ENCODE results near the gene TOR1B. TPM values are rescaled to one million over a fixed set of nuclear protein-coding genes. Genes with fewer than 3 reads are reported as not detected.

The TOR1B gene, protein sequence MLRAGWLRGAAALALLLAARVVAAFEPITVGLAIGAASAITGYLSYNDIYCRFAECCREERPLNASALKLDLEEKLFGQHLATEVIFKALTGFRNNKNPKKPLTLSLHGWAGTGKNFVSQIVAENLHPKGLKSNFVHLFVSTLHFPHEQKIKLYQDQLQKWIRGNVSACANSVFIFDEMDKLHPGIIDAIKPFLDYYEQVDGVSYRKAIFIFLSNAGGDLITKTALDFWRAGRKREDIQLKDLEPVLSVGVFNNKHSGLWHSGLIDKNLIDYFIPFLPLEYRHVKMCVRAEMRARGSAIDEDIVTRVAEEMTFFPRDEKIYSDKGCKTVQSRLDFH
- total RNA-seq (10 to 100 TPM; 29.4 to 30.8 TPM), polyA plus RNA-seq (ENCODE audit: insufficient read depth, low read depth, low replicate concordance) (54.7 TPM)
- long read RNA-seq, donor 1, partial matches to known transcripts: 34 of 88 reads
- long read RNA-seq, donor 1, other reads (novel, unspliced or antisense): 51 of 88 reads
- long read RNA-seq, donor 2, partial matches to known transcripts: 11 of 16 reads
- long read RNA-seq, donor 2, other reads (novel, unspliced or antisense): 0 of 16 reads

DNA sequence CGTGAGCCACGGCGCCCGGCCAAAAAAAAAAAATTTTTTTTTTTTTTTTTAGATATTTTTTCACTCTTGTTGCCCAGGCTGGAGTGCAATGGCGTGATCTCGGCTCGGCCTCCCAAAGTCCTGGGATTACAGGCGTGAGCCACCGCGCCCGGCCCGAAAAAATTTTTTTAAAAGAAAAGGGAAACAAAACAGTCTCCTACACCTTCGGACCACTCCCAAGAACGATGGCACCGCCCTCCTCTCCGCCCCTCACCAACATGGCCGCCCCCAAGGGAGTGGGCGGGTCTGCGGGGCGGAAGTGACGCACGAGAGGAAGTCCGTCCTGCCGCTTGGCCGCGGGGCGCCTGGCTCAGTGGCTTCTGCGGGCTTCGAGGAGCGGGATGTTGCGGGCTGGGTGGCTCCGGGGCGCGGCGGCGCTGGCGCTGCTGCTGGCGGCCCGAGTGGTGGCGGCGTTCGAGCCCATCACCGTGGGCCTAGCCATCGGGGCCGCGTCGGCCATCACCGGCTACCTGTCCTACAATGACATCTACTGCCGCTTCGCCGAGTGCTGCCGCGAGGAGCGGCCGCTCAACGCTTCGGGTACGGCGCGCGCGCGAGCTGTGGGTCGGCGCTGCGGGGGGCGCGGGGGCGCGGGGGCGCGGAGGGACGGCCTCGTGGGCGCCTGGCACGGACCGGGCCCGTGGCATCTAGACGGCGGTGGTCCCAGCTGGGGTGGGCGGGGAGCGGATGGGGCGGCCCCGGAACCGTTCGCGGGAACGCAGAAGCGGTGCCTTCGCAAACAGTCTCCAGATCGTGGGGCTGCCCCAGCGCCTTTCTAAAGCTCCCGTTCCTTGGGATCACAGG is at the start of gene TOR1B:
TSS of gene TOR1B (plus strand) at position 352 of the 843 bp plus-strand sequence. CDS start at position 381, 29 bp downstream.
- H3K4me3 ChIP-seq: peak within 1 kb of the TSS; percentile 85 to 87
- peaks cover 5% of the 10 kb centered on the region for H3K4me1 ChIP-seq
- H3K36me3 ChIP-seq (ENCODE audit: low read depth, missing control alignments): no peaks in the 10 kb centered on the region
- peak; percentile 76 for TF ChIP-seq POLR2A (IDR thresholded peaks at IDR 0.05)
- TF ChIP-seq, protein P1, sequence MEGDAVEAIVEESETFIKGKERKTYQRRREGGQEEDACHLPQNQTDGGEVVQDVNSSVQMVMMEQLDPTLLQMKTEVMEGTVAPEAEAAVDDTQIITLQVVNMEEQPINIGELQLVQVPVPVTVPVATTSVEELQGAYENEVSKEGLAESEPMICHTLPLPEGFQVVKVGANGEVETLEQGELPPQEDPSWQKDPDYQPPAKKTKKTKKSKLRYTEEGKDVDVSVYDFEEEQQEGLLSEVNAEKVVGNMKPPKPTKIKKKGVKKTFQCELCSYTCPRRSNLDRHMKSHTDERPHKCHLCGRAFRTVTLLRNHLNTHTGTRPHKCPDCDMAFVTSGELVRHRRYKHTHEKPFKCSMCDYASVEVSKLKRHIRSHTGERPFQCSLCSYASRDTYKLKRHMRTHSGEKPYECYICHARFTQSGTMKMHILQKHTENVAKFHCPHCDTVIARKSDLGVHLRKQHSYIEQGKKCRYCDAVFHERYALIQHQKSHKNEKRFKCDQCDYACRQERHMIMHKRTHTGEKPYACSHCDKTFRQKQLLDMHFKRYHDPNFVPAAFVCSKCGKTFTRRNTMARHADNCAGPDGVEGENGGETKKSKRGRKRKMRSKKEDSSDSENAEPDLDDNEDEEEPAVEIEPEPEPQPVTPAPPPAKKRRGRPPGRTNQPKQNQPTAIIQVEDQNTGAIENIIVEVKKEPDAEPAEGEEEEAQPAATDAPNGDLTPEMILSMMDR (IDR thresholded peaks at IDR 0.05): no peak
- DNase-seq: peak; percentile 95
- no peaks in the 10 kb centered on the region for H3K27me3 ChIP-seq
- WGBS, 2 donors: 0 to 2% methylated on average over 17 to 86 of the region's 93 CpGs
- peak within 1 kb of the TSS; percentile 80 to 85 for H3K27ac ChIP-seq
- intact Hi-C loops (cut with DNase I; ENCODE audit: low total_unique reads): no loop called here
- no peaks in the 10 kb centered on the region for H3K9me3 ChIP-seq

DNA sequence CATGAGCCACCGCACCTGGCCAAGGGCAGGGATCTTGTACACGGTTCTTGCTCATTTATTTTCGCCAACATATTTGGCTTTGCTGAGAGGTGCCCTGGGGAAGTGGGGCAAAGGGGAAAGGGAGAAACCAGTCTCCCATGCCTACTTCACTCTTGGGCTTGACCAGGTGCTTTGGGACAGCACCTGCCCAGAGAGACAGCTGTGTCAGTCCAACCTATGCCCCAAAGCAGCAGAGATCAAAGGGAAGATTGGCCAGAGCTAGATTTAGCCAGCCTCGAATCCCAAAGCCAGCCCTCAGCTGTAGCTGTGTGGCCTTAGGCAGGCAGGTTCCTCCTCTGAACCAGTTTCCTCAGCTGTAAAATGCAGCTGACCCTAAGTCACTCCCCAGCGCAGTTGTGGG is 47.8 kb upstream of the TOR1B start:
- Histone ChIP-seq H3K36me3 (ENCODE audit: low read depth, missing control alignments) (no peaks in the 10 kb centered on the region), H3K4me3 (no peak overlapping the region), H3K9me3 (no peaks in the 10 kb centered on the region), H3K27ac (no peak overlapping the region), H3K4me1 (peaks cover 18% of the 10 kb centered on the region), H3K27me3 (no peaks in the 10 kb centered on the region)
- intact Hi-C loops (cut with DNase I; ENCODE audit: low total_unique reads): no loop called here
- no peak for DNase-seq
- TF ChIP-seq POLR2A (IDR thresholded peaks at IDR 0.05): no peak
- TF ChIP-seq, protein P1 (IDR thresholded peaks at IDR 0.05): no peak
- 85 to 87% methylated on average over 5 of the region's 5 CpGs for WGBS, 2 donors

DNA sequence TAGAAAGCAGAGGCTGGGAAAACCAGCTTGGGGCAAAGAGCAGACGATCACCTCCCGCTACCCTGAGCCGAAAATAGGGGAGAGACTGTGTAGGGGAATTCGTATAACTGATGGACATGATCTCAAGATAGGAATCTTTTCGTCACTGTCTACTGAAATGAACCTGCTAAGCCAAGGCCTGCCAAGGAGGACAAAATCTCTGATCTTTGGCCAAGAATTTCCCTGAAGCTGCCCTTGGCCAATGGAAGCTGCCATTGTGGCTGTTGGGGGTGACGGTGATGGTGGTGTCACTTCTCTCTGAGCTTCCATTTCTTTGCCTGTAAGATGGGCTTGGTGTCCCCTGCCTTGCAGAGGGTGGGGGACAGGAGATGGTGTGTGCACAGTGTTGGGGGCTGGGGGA is 46.8 kb upstream of the TOR1B start:
- intact Hi-C loops (cut with DNase I; ENCODE audit: low total_unique reads): no loop called here
- Histone ChIP-seq H3K4me3 (no peak overlapping the region), H3K27me3 (no peaks in the 10 kb centered on the region), H3K36me3 (ENCODE audit: low read depth, missing control alignments) (no peaks in the 10 kb centered on the region), H3K4me1 (peaks cover 18% of the 10 kb centered on the region), H3K27ac (peak overlapping the region in 1 of 2 donors; percentile 19), H3K9me3 (no peaks in the 10 kb centered on the region)
- no peak for DNase-seq
- 72 to 85% methylated on average over 6 of the region's 6 CpGs for WGBS, 2 donors
- TF ChIP-seq, protein P1 (IDR thresholded peaks at IDR 0.05): no peak
- TF ChIP-seq POLR2A (IDR thresholded peaks at IDR 0.05): no peak

DNA sequence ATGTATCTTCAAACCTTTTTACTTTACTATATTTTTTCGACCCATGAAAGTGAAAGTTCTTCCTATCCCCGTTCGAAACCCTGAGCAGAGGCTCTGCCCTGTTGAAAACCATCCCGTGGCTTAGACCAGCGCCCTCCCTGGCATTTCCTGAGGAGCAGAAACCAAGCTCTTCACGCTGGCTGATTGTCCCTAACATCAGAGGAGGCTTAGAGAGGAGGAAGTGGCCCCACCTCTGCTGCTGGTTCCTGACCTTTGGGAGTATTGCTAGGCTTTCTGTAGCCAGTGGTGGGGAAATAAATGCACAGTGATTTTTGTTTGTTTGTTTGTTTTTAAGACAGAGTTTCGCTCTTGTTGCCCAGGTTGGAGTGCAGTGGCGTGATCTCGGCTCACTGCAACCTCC is 45.9 kb upstream of the TOR1B start:
- Histone ChIP-seq H3K9me3 (no peaks in the 10 kb centered on the region), H3K4me3 (no peak overlapping the region), H3K36me3 (ENCODE audit: low read depth, missing control alignments) (no peaks in the 10 kb centered on the region), H3K4me1 (peaks cover 16% of the 10 kb centered on the region), H3K27ac (no peak overlapping the region), H3K27me3 (no peaks in the 10 kb centered on the region)
- TF ChIP-seq, protein P1 (IDR thresholded peaks at IDR 0.05): no peak
- no peak for TF ChIP-seq POLR2A (IDR thresholded peaks at IDR 0.05)
- intact Hi-C loops (cut with DNase I; ENCODE audit: low total_unique reads): no loop called here
- WGBS, 2 donors: 75 to 76% methylated on average over 9 of the region's 9 CpGs
- no peak for DNase-seq
